Measurements from ENCODE around the gene NPHS1.

NPHS1 gene

GRCh38 chr19:35788205-35788960 is 63.9 kb downstream of the NPHS1 start:
- Histone ChIP-seq H3K27ac (no peak overlapping the region), H3K4me3 (no peak overlapping the region)
- no peak for TF ChIP-seq CTCF (IDR thresholded peaks at IDR 0.05)
- DNase-seq (ENCODE audit: low spot score), result no peak

GRCh38 chr19:35787227-35787799 is 65.0 kb downstream of the NPHS1 start:
- DNase-seq (ENCODE audit: low spot score), result no peak
- Histone ChIP-seq H3K27ac (no peak overlapping the region), H3K4me3 (no peak overlapping the region)
- TF ChIP-seq CTCF (IDR thresholded peaks at IDR 0.05), result no peak

- TF ChIP-seq CTCF (IDR thresholded peaks at IDR 0.05), result no peak
- H3K4me3 ChIP-seq, result no peak overlapping the region
- H3K27ac ChIP-seq, result no peak overlapping the region
- DNase-seq (ENCODE audit: low spot score), result no peak
These were observed 65.8 kb downstream of the NPHS1 start for GRCh38 chr19:35786299-35787160.

GRCh38 chr19:35785339-35785627 is 67.0 kb downstream of the NPHS1 start:
- DNase-seq (ENCODE audit: low spot score), result no peak
- no peak overlapping the region for H3K4me3 ChIP-seq
- TF ChIP-seq CTCF (IDR thresholded peaks at IDR 0.05), result no peak
- H3K27ac ChIP-seq, result no peak overlapping the region

- no peak for DNase-seq (ENCODE audit: low spot score)
- no peak for TF ChIP-seq CTCF (IDR thresholded peaks at IDR 0.05)
- Histone ChIP-seq H3K27ac (no peak overlapping the region), H3K4me3 (no peak overlapping the region)
These were observed 67.6 kb downstream of the NPHS1 start for GRCh38 chr19:35784503-35785338.

- Histone ChIP-seq H3K4me3 (no peak overlapping the region), H3K27ac (no peak overlapping the region)
- TF ChIP-seq CTCF (IDR thresholded peaks at IDR 0.05), result no peak
- no peak for DNase-seq (ENCODE audit: low spot score)
These were observed 68.6 kb downstream of the NPHS1 start for GRCh38 chr19:35783469-35784434.
